ENCODE measurements around the gene TPD52L1. TPM values are rescaled to one million over a fixed set of nuclear protein-coding genes. Genes with fewer than 3 reads are reported as not detected.

TPD52L1 gene
- total RNA-seq, 3 donors from 2014 or later (not counting 1 experiment from before 2014, with no cell fraction given): 1.2 TPM; not detected in 1

DNA sequence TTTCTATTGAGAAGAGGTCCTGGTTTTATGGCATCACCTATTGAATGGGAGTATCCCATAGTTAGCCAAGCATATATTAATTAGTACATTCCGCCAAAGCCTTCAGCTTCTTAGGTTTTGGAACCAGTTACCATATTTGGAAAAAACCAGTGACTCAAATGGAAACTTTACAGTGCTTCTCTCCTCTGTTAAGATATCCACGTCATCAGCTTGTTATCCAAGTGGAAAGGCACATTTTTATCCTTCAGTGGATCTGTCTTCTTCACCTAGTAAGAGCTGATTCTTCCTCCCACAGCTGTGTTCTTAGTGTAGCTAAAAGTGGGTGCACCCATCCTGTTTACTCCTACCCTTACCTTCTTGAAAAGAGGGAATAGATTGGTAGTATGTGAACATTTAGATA, 34.5 kb downstream of the TPD52L1 start:
- no peak overlapping the region for H3K27ac ChIP-seq (ENCODE audit: low read length)
- H3K4me1 Mint-ChIP-seq: peaks cover 6% of the 10 kb centered on the region in 2 donors
- DNase-seq: no peak
- no peaks in the 10 kb centered on the region for H3K9me3 ChIP-seq (ENCODE audit: control insufficient read depth, insufficient read depth, low read length)
- no peak overlapping the region for H3K4me3 ChIP-seq (ENCODE audit: low read length)
- no peak overlapping the region for H3K27ac Mint-ChIP-seq
- WGBS (ENCODE audit: insufficient coverage): 85% methylated on average over 2 of the region's 2 CpGs
- H3K4me1 ChIP-seq (ENCODE audit: control insufficient read depth, insufficient read depth, low read length): peaks cover 6% of the 10 kb centered on the region
- TF ChIP-seq, protein P1, sequence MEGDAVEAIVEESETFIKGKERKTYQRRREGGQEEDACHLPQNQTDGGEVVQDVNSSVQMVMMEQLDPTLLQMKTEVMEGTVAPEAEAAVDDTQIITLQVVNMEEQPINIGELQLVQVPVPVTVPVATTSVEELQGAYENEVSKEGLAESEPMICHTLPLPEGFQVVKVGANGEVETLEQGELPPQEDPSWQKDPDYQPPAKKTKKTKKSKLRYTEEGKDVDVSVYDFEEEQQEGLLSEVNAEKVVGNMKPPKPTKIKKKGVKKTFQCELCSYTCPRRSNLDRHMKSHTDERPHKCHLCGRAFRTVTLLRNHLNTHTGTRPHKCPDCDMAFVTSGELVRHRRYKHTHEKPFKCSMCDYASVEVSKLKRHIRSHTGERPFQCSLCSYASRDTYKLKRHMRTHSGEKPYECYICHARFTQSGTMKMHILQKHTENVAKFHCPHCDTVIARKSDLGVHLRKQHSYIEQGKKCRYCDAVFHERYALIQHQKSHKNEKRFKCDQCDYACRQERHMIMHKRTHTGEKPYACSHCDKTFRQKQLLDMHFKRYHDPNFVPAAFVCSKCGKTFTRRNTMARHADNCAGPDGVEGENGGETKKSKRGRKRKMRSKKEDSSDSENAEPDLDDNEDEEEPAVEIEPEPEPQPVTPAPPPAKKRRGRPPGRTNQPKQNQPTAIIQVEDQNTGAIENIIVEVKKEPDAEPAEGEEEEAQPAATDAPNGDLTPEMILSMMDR (IDR thresholded peaks at IDR 0.05): no peak
- H3K27me3 ChIP-seq (ENCODE audit: control insufficient read depth, insufficient read depth, low read length): no peaks in the 10 kb centered on the region
- H3K36me3 Mint-ChIP-seq: no peaks in the 10 kb centered on the region
- intact Hi-C loops (cut with micrococcal nuclease): no loop called here
- no peak for ATAC-seq
- peaks cover 5 to 13% of the 10 kb centered on the region in 2 donors for H3K27me3 Mint-ChIP-seq (ENCODE audit: low read depth in 2 of 2)
- no peaks in the 10 kb centered on the region for H3K36me3 ChIP-seq (ENCODE audit: control insufficient read depth, insufficient read depth, low read length)
- H3K4me3 Mint-ChIP-seq: no peak overlapping the region
- no peaks in the 10 kb centered on the region for H3K9me3 Mint-ChIP-seq

GRCh38 chr6:125188594-125189203, 35.1 kb downstream of the TPD52L1 start:
- Histone ChIP-seq H3K4me1 (ENCODE audit: control insufficient read depth, insufficient read depth, low read length) (peaks cover 6% of the 10 kb centered on the region), H3K27ac (ENCODE audit: low read length) (no peak overlapping the region), H3K36me3 (ENCODE audit: control insufficient read depth, insufficient read depth, low read length) (no peaks in the 10 kb centered on the region), H3K4me3 (ENCODE audit: low read length) (no peak overlapping the region), H3K27me3 (ENCODE audit: control insufficient read depth, insufficient read depth, low read length) (no peaks in the 10 kb centered on the region), H3K9me3 (ENCODE audit: control insufficient read depth, insufficient read depth, low read length) (no peaks in the 10 kb centered on the region)
- DNase-seq (no peak), ATAC-seq (no peak)
- Mint-ChIP-seq H3K27ac (no peak overlapping the region), H3K27me3 (ENCODE audit: low read depth in 2 of 2) (peaks cover 5 to 6% of the 10 kb centered on the region in 2 donors), H3K4me3 (no peak overlapping the region), H3K9me3 (no peaks in the 10 kb centered on the region), H3K4me1 (peaks cover 6% of the 10 kb centered on the region in 2 donors), H3K36me3 (no peaks in the 10 kb centered on the region)
- whole genome bisulfite sequencing (ENCODE audit: insufficient coverage): 90% methylated on average over 1 of the region's 1 CpG
- TF ChIP-seq, protein P1 (IDR thresholded peaks at IDR 0.05): no peak
- intact Hi-C loops (cut with micrococcal nuclease): no loop called here

- Mint-ChIP-seq H3K27me3 (ENCODE audit: low read depth in 2 of 2) (peaks cover 2 to 5% of the 10 kb centered on the region in 2 donors), H3K4me3 (no peak overlapping the region), H3K9me3 (no peaks in the 10 kb centered on the region), H3K4me1 (peaks cover 6% of the 10 kb centered on the region in 2 donors), H3K27ac (no peak overlapping the region), H3K36me3 (no peaks in the 10 kb centered on the region)
- H3K36me3 ChIP-seq (ENCODE audit: control insufficient read depth, insufficient read depth, low read length): no peaks in the 10 kb centered on the region
- ATAC-seq (no peak), DNase-seq (no peak)
- peaks cover 6% of the 10 kb centered on the region for H3K4me1 ChIP-seq (ENCODE audit: control insufficient read depth, insufficient read depth, low read length)
- TF ChIP-seq, protein P1 (IDR thresholded peaks at IDR 0.05): no peak
- H3K27me3 ChIP-seq (ENCODE audit: control insufficient read depth, insufficient read depth, low read length): no peaks in the 10 kb centered on the region
- no peak overlapping the region for H3K27ac ChIP-seq (ENCODE audit: low read length)
- no CpG with 5 or more reads among the region's 1 CpG for WGBS (ENCODE audit: insufficient coverage)
- H3K9me3 ChIP-seq (ENCODE audit: control insufficient read depth, insufficient read depth, low read length): no peaks in the 10 kb centered on the region
- intact Hi-C loops (cut with micrococcal nuclease): no loop called here
- H3K4me3 ChIP-seq (ENCODE audit: low read length): no peak overlapping the region
Measured at GRCh38 chr6:125189494-125189893, 35.9 kb downstream of the TPD52L1 start.

- no peaks in the 10 kb centered on the region for H3K9me3 Mint-ChIP-seq
- ATAC-seq: no peak
- H3K4me1 Mint-ChIP-seq: peaks cover 6% of the 10 kb centered on the region in 2 donors
- WGBS (ENCODE audit: insufficient coverage): 97% methylated on average over 3 of the region's 4 CpGs
- no peaks in the 10 kb centered on the region for H3K36me3 ChIP-seq (ENCODE audit: control insufficient read depth, insufficient read depth, low read length)
- intact Hi-C loops (cut with micrococcal nuclease): no loop called here
- no peak overlapping the region for H3K4me3 Mint-ChIP-seq
- H3K4me1 ChIP-seq (ENCODE audit: control insufficient read depth, insufficient read depth, low read length): peaks cover 6% of the 10 kb centered on the region
- H3K27ac Mint-ChIP-seq: no peak overlapping the region
- H3K27ac ChIP-seq (ENCODE audit: low read length): no peak overlapping the region
- no peak for DNase-seq
- H3K27me3 ChIP-seq (ENCODE audit: control insufficient read depth, insufficient read depth, low read length): no peaks in the 10 kb centered on the region
- TF ChIP-seq, protein P1 (IDR thresholded peaks at IDR 0.05): no peak
- peaks cover 0 to 2% of the 10 kb centered on the region in 2 donors for H3K27me3 Mint-ChIP-seq (ENCODE audit: low read depth in 2 of 2)
- no peaks in the 10 kb centered on the region for H3K9me3 ChIP-seq (ENCODE audit: control insufficient read depth, insufficient read depth, low read length)
- no peaks in the 10 kb centered on the region for H3K36me3 Mint-ChIP-seq
- H3K4me3 ChIP-seq (ENCODE audit: low read length): no peak overlapping the region
Measured at GRCh38 chr6:125190667-125191066, 37.1 kb downstream of the TPD52L1 start.

Data from natural killer cell (primary cell).